Heart right ventricle (tissue), 16 donors: Measurements from ENCODE around the gene ATOSB. TPM values are rescaled to one million over a fixed set of nuclear protein-coding genes. Genes with fewer than 3 reads are reported as not detected.

ENCODE experiments used
- ATAC-seq, 8 donors: fragments of 200-7000 bp; cut with Tn5 transposase; one replicate each; pipeline ENCODE4 v1.9.1; 2020; ENCODE audit warnings: mild to moderate bottlenecking in 8 of 8, moderate library complexity in 8 of 8, moderate number of reproducible peaks in 1 of 8
- DNase-seq, 2 donors: peaks; one replicate each; pipeline ENCODE4 v3.0.0-alpha.2; 2020
- H3K27ac ChIP-seq, 10 donors: fragments of 200-600 bp; sonication (generic) in 2 of 10; one replicate each; pipeline versions ENCODE4 v1.5.0 to v1.8.0; 2020 to 2022; ENCODE audit warnings: mild to moderate bottlenecking in 3 of 10
- H3K27me3 ChIP-seq, 7 donors: fragments of 200-600 bp; one replicate each; pipeline ENCODE4 v1.8.0; 2021 to 2022; ENCODE audit warnings: mild to moderate bottlenecking in 2 of 7
- H3K36me3 ChIP-seq, 9 donors: fragments of 200-600 bp; sonication (generic) in 1 of 9; one replicate each; pipeline versions ENCODE4 v1.5.0 to v1.8.0; 2020 to 2022; ENCODE audit warnings: mild to moderate bottlenecking in 2 of 9
- H3K4me1 ChIP-seq, 9 donors: fragments of 200-600 bp; sonication (generic) in 1 of 9; one replicate each; pipeline versions ENCODE4 v1.5.0 to v1.8.0; 2020 to 2022; ENCODE audit warnings: mild to moderate bottlenecking in 4 of 9
- H3K4me3 ChIP-seq, 10 donors: fragments of 200-600 bp; sonication (generic) in 2 of 10; one replicate each; pipeline versions ENCODE4 v1.5.0 to v1.8.0; 2020 to 2022; ENCODE audit warnings: mild to moderate bottlenecking in 7 of 10, moderate library complexity in 2 of 10
- H3K9me3 ChIP-seq, 11 donors: fragments of 200-600 bp in 10 of 11; sonication (generic) in 2 of 11; one replicate each; pipeline versions ENCODE4 v1.5.0 to v1.8.0; 2013 to 2022; ENCODE audit warnings: mild to moderate bottlenecking in 2 of 11, control low read depth in 1 of 11, moderate library complexity in 1 of 11
- WGBS, 2 donors: extraction: QIAGEN DNeasy Blood & Tissue Kit; methylation state at CpG; one replicate each; pipeline ENCODE4 v1.1.7; 2013; ENCODE audit warnings: inconsistent platforms in 1 of 2; 5-methylcytosine and 5-hydroxymethylcytosine counted together
- intact Hi-C, 10 donors: fragments of 100-400 bp; cut with DNase I; formaldehyde crosslinking; loops; one replicate each; pipeline versions ENCODE4 v1.11.1 to v1.14.2; 2022
- polyA plus RNA-seq, 2 donors: library from polyadenylated mRNA; stranded (reverse); fragments of 200-250 nt; gene quantifications; one replicate each; pipeline ENCODE4 v1.2.3, GENCODE V29; 2013
- total RNA-seq, 10 donors: library from RNA; stranded (reverse); fragmentation: NEBNext Ultra II Directional in 3 of 10; extraction: Animal tissue kit (Norgen Biotek cat#: 25700) in 3 of 10; gene quantifications; one replicate each; pipeline versions ENCODE4 v1.2.1 to v1.2.4, GENCODE V29; 2021 to 2023
- TF ChIP-seq, protein P1 (sequence below), 9 donors: fragments of 200-600 bp; sonication (generic) in 2 of 9; IDR thresholded peaks; one replicate each; pipeline versions ENCODE4 v1.5.0 to v1.8.0; 2021 to 2022; ENCODE audit warnings: antibody characterized with exemption in 9 of 9, mild to moderate bottlenecking in 5 of 9, moderate library complexity in 1 of 9
- donor health status: Arrhythmogenic right ventricular cardiomyopathy.
- donor health status: ischemic (EF 13 %, LVEDD 7.1; RV severe dilation, severe dysfunction).
- donor health status: healthy with polysubstance abuse.
- donor health status: DM: no; HTN: yes; CAD: no.
- donor health status: DM: no; HTN: no; CAD: no.
- donor health status: ischemic (EF 25% LVEDD 6.9; RV normal size, moderate dysfunction).
- donor health status: ischemic (EF 25% LVEDD 5.7; RV mildly dilated, moderate dysfunction).
- donor health status: healthy.
- donor health status: DM: yes; HTN: yes; CAD: no.
- donor health status: Ischemic cardiomyopathy.
- donor health status: ischemic (EF 35%, LVEDD 5.7; RV mildly dilated, moderate dysfunction).
- donor health status: nonischemic (EF 11% LVEDD 7.7; RV severe dilation, severe dysfunction).
- donor health status: DM: yes; HTN: yes; CAD: no.
- donor health status: PGD.
- donor health status: ischemic (EF 29% LVEDD 5.4; RV normal size, mild dysfunction).
- donor health status: nonischemic (EF 23%, LVEDD 6.1; RV moderate dilation, normal function).

Gene ATOSB
- total and polyA plus RNA-seq, 12 donors, result 12.2 to 31.6 (median 17.2) TPM

DNA sequence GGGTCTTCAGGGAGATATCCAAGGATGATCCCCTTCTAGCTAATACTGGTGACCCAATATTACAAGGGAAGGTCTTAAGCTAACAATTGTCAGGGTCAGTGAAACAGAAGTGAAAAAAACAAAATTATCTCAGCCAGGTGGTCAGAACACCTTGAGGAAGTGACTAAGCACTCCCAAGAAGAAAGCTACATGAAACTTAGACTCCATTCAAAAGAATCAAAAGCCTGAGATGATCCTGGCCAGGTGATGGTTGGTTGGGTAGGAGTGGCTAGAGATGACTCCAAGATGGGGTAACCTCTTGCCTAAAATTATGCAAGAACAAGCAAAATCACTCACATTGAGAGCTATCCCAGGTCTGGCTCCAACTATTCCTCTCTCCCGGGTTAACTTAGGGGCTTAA lies 48.6 kb downstream of the ATOSB start:
- intact Hi-C loops, result no loop called here
- no peaks in the 10 kb centered on the region for H3K9me3 ChIP-seq
- no peaks in the 10 kb centered on the region for H3K27me3 ChIP-seq
- WGBS, 2 donors, result 86 to 93% methylated on average over 1 of the region's 1 CpG
- ATAC-seq (no peak), DNase-seq (no peak)
- H3K4me1 ChIP-seq, result peaks cover 0 to 42% (median 35%) of the 10 kb centered on the region in 9 donors
- H3K36me3 ChIP-seq, result peaks cover 12 to 81% (median 62%) of the 10 kb centered on the region in 9 donors
- TF ChIP-seq, protein P1, sequence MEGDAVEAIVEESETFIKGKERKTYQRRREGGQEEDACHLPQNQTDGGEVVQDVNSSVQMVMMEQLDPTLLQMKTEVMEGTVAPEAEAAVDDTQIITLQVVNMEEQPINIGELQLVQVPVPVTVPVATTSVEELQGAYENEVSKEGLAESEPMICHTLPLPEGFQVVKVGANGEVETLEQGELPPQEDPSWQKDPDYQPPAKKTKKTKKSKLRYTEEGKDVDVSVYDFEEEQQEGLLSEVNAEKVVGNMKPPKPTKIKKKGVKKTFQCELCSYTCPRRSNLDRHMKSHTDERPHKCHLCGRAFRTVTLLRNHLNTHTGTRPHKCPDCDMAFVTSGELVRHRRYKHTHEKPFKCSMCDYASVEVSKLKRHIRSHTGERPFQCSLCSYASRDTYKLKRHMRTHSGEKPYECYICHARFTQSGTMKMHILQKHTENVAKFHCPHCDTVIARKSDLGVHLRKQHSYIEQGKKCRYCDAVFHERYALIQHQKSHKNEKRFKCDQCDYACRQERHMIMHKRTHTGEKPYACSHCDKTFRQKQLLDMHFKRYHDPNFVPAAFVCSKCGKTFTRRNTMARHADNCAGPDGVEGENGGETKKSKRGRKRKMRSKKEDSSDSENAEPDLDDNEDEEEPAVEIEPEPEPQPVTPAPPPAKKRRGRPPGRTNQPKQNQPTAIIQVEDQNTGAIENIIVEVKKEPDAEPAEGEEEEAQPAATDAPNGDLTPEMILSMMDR (IDR thresholded peaks at IDR 0.05), result no peak
- no peak overlapping the region for H3K27ac ChIP-seq
- no peak overlapping the region for H3K4me3 ChIP-seq

DNA sequence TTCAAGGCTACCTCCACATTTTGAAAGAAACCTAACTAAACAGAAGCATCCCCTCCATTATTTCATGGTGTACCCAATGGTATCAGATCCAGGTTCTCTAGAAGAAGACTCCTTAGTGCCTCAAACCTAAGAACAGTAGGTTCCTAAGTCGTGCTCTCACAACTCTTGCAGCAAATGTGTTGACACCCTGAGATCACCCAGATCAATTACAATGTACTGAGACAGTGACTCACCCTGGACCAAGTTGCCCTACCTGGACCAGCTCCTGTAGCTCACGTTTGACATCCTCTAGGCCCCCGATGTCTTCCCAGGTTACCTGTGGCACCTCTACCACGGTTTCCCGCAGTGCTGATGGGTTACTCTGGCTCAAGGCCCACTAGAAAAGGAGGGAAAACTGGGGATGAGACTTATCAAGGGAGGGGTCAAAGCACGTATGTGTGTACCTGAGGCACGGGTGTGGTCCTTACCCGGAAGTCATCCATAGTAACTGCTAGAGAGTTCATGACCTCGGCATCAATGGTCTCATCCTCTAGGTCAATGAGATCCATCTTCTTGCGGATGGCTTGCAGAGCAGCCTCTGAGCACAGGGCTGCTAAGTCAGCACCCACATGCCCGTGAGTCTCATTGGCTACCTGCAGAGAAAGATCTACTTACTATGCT lies 55.0 kb downstream of the ATOSB start:
- H3K36me3 ChIP-seq, result peaks cover 18 to 100% (median 100%) of the 10 kb centered on the region in 9 donors
- H3K4me1 ChIP-seq, result no peaks in the 10 kb centered on the region
- DNase-seq, result no peak
- no peak overlapping the region for H3K4me3 ChIP-seq
- no peaks in the 10 kb centered on the region for H3K27me3 ChIP-seq
- WGBS, 2 donors, result 92 to 95% methylated on average over 11 of the region's 11 CpGs
- ATAC-seq, result no peak
- TF ChIP-seq, protein P1 (IDR thresholded peaks at IDR 0.05), result no peak
- H3K9me3 ChIP-seq, result no peaks in the 10 kb centered on the region
- intact Hi-C loops, result no loop called here
- H3K27ac ChIP-seq, result no peak overlapping the region

DNA sequence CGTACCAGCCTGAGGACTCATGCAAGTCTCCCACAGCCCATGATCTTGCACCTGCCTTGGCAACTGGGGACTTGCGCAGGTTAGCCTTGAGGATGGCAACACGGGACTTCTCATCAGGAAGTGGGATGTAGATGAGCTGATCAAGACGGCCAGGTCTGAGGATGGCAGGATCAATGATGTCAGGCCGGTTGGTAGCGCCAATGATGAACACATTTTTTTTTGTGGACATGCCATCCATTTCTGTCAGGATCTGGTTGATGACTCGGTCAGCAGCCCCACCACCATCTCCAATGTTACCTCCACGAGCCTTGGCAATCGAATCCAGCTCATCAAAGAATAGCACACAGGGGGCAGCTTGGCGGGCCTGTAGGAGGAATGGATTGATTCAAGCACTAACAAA lies 56.2 kb downstream of the ATOSB start:
- WGBS, 2 donors, result 92 to 96% methylated on average over 10 of the region's 10 CpGs
- H3K9me3 ChIP-seq, result no peaks in the 10 kb centered on the region
- H3K4me3 ChIP-seq, result no peak overlapping the region
- DNase-seq, result no peak
- H3K27me3 ChIP-seq, result no peaks in the 10 kb centered on the region
- intact Hi-C loops, result loop anchor here in 1 of 10 donors (10.0 kb wide), 1 partner anchor 65 kb away; no protein-coding TSS in a partner anchor
- no peak overlapping the region for H3K27ac ChIP-seq
- no peaks in the 10 kb centered on the region for H3K4me1 ChIP-seq
- ATAC-seq, result no peak
- H3K36me3 ChIP-seq, result peaks cover 18 to 100% (median 96%) of the 10 kb centered on the region in 9 donors
- TF ChIP-seq, protein P1 (IDR thresholded peaks at IDR 0.05), result no peak

DNA sequence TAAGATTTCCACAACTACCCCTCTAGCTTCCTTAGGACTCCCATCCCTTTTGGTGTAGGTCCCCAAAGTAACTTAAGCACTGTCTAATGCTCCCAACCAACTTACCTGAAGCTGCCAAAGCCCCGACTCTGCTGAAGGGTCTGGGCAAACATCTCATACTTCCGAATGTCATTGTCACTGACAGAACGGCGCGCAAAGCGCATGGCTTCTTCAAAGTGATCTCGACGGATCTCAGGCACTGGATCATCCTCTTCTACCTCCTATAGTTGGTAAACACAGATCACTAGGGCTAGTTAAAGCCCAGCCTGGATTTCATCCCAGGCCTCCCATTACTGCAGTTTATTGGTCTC lies 58.4 kb downstream of the ATOSB start:
- H3K36me3 ChIP-seq, result peaks cover 7 to 100% (median 83%) of the 10 kb centered on the region in 9 donors
- ATAC-seq (no peak), DNase-seq (no peak)
- 95 to 97% methylated on average over 8 of the region's 8 CpGs for WGBS, 2 donors
- H3K27ac ChIP-seq, result no peak overlapping the region
- intact Hi-C loops, result loop anchor here in 1 of 10 donors (10.0 kb wide), 1 partner anchor 62 kb away; no protein-coding TSS in a partner anchor
- H3K4me3 ChIP-seq, result no peak overlapping the region
- H3K27me3 ChIP-seq, result no peaks in the 10 kb centered on the region
- no peaks in the 10 kb centered on the region for H3K4me1 ChIP-seq
- TF ChIP-seq, protein P1 (IDR thresholded peaks at IDR 0.05), result no peak
- H3K9me3 ChIP-seq, result no peaks in the 10 kb centered on the region
